NCI-H524 treated with DMSO at 0.1 percent for 48 hours (cell line): ENCODE measurements around the gene PARD3B.

Source experiments
- DNase-seq: peaks from one replicate; lab custom pipeline; 2025; lab: John Stamatoyannopoulos, UW

The PARD3B gene

DNA sequence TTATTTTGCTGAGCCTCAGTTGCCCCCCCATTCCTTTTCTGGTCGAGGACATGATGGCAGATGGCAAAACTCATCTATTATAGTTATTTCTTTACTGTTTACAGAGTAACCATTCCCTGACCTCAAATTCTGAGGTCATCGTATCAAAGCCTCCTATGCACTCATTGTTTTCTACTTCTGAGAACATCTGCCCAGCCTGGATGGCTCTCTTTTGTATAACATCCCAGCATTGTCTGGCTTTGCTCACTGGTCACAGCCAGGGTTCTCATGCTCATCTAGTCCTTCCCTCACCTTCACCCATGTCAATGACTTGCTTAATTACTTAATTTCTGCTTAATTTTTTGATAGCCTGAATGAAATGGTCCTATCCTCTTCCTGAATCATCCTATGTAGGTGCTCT is 472.1 kb downstream of the PARD3B start:
- DNase-seq, result no peak

DNA sequence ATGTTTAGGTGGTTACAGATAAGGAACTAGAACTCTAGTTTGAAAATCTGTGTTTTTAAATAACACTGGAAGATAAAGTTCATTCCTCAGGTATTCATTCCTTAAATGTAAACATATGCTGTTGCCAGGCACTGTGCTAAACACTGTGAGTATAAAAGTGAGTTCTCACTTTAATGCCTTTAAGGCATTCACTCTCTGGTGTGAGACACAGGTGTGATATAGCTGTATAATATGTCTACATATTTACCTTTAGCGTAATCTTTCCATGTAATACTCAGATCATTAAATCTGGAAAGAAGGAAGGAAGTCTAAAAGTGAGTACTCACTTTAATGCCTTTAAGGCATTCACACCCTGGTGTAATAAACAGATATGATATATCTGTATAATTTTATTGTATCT is 472.6 kb downstream of the PARD3B start:
- DNase-seq, result no peak

DNA sequence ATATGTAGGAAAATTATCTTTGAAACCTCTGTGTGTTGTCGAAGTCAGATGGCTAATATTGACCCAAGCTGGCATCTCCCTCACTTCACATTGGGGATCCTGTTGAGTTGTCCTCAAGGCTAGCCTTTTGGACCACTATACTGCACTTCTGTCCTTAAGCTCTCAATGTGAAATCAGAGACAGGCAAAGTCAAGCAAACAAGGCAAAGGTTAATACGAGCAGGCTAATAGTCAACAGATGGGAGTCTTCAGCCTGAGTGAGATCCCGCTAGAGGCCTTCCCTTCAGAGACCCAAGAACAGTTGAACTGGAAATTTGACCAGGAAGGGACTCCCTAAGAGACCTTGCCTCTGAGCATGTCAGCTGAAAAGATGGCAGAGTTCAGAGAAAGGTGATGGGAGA is 475.4 kb downstream of the PARD3B start:
- DNase-seq, result no peak

DNA sequence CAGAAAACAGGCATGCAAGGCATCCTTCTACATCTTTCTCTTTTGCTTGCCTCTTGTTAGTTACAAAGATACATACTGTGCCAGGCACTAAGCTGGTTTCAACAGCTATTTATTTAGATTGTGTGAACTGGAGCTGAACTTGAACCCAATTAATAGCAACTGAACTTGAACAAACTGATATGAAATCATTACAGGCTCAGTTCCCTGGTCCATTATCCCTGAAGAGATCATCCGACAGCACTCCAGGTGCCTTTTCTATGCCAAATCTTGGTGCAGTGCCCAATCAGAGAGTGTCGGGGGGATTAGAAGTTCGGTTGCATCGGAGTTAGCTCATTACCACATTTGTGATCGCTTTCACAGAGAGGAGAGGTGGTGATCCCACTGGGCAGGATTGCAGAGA is 477.6 kb downstream of the PARD3B start:
- peak; percentile 88 for DNase-seq

DNA sequence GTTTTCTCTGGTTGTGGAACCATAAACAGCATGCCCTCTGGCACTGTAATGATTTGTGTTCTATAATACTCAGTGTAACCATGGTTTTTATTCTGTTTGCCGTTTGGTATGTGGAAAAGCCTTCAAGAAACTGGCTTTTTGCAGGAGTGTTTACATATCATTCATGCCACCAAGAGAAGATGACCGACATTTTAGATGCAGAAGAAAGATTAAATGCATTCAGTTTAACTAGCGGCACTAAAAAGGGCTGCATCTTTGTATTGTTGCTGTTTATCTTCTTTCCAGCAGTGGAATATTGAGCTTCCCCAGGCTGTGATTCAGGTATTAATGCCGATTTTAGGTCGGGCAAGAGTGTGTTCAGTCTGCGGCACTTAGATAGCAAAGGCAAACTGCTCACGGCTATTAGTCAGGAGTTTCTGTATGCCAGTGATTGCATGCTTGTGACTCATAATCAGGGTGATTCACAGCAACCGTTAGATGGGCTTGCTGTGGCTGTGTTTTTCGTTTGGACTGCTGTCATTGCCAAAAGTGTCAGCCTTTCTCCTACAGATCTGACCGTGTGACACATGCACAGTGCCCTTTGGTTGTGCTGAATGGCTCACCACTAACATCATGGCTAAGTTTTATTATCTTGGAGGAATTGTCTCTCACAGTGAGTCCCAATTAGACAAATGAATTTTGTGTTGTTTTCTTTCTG is 479.7 kb downstream of the PARD3B start:
- DNase-seq, result no peak

DNA sequence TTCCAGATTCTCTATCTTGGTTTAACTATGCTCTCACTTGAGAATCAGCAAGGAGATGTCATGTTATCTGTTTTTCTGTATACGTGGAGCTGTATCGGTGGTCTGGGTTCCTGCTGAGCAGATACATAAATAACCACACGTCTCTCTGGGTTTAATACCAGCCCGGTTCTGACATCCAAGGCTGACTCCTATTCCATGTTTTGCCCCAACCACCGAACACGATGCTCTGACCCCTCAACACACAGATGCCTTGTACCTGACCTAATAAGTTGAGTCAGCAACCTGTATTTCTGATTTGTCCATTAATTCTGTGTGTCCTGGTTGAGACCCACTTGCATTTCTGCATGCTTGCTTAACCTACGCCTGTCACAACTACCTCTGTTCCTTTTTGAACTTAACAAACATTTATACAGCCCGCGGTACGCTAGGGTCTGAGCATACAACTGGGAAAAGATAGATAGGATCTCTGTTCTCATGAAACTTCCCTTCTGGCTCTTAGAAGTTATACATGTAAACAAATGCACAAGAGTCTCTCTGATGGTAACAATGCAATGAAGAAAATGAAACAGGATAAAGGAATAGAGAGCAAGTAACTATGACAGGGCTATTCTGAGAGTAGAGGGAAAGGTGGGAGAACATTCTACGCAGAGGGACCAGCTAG is 480.4 kb downstream of the PARD3B start:
- DNase-seq, result no peak

DNA sequence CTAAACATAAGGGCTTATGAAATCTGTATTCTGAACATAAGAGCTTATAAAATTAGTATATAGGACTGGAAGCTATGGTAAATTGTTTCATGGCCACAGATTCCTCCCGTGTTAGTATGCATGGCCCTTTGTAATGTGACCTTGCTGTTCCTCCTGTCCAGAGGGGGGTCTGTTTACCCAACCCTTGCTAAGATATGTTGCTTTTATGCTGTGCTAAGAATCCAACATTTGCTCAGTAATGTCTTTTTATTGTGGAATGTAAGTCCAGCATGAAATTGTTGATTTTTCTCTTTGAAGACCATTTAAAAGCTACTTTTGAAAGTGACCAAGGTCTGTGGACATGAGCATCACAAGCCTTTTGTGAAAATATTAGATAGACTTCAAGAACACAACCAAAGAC is 485.4 kb downstream of the PARD3B start:
- no peak for DNase-seq

DNA sequence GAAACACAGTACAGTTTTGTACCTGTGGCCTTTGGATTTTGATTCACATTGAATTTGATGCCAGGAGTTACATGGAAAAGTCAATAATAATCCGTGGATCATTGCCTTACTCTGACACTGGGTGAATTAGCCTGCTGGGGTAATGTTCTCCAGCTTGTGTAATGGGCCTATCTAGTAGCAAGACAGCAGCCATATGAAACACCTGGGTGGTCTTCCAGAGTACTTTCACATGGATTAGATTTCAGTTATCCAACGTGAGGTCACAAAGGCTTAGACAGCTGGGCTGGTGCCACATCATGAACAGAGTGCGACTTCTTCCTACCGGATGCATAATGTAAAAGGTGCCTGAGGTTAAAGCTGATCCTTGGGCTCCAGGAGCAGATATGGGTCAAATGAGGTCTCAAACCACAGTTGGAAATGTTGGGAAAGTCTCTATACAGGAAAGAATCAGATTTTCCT is 486.8 kb downstream of the PARD3B start:
- DNase-seq, result no peak

DNA sequence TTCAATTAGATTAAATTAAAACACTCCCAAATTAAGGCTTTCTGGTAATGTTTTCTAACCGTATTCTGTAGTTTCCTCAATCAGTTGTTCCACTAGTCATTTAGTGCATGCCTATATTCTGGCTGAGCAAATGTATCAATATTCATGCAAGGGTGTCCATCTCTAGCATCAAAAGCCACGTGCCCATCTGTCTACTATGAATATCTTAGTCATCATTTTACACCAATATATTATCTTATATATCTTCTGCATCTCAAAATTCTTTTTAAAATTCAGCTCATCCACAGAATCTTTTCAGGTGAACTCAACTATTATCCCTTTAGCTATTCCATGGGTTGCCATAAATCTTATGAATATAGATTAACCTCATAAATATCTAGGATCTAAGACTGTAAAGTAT is 488.2 kb downstream of the PARD3B start:
- no peak for DNase-seq

DNA sequence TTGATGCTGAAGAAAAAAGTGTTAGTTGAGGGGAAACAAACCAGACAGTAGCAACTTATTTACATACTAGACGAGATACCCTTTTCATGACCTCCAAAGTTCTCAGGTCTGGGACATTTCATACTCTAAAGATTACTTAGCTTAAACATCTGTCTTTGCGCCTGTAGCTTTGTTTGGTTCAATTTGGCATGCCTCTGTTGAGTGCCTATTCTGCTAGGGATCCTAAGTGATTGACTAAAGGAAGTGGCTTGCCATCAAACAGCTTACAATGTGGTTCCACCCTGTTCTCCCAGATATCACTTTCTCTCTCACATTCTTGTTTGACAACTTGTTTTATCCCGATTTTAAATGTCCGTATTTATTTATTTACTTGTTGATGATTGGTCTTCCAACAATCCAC is 488.8 kb downstream of the PARD3B start:
- DNase-seq, result no peak

DNA sequence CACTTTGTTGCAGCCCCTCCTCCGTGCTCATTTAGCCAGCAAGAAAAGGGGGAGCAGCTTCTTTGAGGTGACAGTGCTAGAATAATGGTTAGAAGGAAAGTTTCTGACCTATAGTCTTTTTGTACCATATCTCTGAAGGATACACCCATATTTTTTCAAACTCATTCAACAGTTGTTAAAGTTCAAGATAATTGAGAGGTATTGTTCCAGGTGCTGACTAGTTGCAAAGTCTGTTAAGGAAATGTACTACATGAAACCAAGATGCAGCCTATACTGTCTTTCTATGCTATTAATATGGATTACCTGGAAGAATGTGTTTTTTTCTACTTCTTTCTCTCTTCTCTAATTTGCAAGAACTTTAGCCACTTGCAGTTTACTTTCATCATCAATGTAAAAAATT is 495.0 kb downstream of the PARD3B start:
- no peak for DNase-seq

DNA sequence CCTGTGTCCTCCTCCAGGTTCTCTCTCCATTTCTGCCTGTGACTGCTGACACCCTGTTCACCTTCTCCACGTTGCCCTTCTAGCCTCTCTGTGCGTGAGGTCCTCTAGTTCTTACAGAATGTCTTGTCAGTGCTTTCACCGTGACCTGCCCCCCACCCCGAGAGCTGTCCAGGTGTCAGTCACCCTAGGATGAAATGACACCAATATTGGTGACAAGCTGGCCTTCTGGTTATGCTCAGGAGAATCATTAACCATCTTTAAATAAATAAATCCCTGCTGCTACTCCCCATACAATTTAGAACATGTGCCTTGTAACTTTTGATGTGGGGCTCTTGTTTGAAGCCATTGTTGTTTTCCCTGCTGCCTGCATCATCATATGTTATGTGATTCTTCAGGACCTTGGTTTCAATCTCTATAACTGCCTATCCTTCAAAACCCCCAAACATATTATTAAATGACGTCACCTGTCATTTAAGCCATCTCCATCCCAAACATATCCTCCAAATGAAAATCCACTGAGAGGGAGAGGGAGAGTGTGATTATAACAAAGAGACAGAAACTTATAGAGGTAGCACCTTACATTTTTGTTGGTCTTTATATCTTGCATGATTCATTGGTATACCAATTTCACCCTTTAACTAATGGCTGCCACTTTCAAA is 496.3 kb downstream of the PARD3B start:
- no peak for DNase-seq

DNA sequence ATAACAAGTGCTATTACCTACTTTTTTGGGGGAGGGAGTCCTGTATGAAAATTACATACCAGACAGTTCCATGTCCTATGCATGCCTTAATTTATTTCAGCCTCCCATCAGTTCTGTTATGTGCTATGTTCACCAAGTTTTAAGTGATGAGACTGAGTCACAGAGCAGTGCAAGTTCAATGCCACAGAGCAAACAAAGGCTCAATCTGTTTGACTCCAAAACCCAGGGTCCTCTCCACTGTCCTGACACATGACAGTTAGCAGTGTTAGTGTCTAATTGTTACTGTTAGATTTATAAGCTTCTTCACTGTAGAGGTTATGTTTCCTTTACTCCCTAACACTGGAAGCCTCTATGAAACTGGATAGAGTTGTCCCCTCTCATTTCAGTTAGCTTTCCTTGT is 498.0 kb downstream of the PARD3B start:
- no peak for DNase-seq

DNA sequence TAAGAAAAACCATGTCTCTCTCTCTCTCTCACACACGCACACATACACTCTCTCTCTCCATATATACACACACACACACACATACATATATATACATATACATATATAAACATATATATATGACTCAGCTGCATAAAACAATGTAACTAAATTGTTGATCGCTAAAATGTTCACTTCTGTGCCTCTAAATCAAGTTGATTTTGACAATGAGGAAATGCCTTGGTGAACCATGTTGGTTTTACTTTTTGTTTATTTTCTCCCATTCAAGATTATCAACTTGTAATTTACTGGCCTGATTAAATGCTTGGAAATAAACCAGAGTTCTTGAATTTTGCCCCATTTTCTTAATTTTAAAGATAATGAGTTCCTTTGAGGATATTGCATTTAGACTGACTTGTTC is 500.4 kb downstream of the PARD3B start:
- no peak for DNase-seq

DNA sequence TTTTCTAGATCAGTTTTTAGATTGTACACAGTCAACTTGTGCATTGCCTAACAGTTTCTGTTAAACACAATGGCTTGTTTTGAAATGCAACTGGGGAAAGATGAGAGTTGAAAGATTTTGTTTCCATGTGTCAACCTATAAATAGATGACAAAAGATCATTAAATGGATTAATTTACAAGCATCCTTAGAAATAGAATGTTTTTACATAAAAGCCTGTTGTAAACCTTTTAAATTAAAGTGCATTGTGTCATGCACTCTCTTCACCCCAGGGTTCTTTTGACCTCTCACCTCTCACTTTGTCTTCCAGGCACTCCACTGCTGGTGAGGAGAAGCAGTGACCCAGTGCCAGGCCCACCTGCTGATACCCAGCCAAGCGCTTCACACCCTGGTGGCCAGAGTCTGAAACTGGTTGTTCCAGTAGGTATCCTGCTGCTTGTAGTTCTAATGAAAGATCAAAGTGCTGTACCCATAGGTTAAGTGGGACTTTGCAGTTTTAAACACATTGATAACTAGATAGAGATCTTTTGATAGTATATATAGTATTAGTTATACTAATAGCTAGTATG is 502.1 kb downstream of the PARD3B start:
- DNase-seq, result no peak

DNA sequence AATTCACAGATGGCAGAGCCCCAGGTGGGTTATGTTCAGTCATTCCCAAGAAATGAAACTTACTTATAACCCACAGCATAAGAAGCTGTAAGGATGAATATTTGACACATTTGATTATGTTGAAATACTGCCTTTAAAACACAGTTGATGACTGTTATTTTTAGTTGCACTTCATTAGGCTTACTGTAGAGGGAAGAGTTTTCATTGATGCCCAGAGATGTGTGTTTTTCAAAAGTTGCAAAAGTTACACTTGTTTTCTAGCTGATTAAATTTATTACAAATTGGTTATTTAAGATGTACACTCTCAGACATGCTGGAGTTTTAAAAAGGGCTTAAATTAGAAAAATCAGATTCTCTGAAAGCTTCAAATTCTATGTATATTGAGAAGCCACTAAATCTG is 506.1 kb downstream of the PARD3B start:
- no peak for DNase-seq

DNA sequence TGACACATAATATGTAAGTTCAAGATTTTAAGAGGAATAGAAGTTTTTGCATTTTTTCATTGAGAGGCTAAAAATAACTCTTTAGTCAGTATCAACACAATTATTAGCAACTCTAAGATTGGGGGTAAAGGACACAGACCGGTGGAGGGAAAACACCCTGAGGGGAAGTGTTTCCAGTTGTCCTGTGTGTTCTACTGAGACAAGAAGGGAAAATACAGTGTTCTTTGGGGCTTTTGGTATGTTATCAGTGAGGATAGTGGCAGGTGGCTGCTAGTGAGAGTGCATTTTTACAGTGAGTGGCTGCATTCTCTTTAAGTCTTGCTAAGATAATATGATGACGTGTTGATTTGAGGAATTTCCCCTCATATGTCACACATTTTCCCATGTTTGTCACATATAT is 507.5 kb downstream of the PARD3B start:
- DNase-seq, result no peak

DNA sequence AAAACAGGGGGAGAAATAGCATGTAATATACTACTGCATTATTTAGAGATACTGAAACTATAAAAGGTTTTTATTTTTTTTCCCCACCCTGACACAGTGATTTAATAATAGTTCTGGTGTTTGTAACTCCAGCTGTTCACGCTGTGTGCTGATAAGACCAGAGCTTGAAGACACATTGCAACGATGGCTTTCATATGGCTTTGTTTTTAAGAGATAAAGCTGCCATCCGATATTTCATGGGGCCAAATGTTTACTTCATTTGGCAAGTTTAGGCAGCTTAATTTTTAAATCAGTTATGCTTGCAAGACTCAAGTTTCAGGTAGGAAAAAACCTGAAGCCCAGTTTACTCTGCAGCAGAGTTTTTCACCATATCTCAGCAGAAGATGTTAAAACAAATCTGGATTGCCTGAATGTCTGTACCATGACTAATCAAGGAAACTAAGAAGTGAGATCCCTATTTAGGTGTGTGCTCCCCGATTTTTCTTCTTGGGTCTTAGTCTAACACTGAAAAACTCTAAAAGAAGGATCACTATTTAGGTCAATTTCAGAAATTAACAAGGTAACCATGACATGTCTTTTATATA is 508.6 kb downstream of the PARD3B start:
- no peak for DNase-seq

DNA sequence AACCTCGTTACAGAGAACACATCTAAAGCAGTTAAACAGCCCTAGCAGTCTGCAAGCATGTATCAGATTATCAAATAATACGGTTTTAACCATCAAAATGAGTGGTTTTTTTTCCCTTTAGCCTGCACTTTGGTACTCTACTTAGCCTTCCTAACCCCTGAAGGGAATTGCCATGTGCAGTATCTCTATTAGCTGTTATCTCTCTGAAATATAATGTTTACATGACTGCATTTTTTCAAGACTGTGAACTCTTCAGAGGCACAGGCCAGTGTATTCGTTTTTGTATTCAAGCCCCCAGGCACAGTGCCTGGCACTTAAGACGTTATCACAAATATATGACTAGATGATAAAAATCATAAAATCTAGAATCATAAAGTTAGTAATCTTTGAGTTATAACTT is 509.5 kb downstream of the PARD3B start:
- no peak for DNase-seq

DNA sequence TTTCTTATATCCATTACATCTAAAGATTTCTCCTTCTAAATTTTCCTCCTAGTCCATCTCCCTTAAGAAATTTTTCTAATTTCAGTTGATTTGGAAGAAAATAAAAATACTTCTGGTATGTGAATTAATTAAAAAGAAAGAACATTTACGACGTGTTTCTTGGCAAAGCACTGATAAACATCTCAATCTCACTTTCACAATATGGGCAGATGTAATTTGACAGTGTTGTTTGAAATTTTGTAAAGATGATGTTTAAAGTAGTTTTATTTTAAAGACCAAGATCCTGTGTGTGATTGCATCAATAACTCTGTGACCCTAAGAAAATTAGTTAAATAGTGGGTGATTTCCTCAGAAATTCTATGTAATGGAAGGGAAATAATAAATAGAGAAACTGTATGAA is 510.0 kb downstream of the PARD3B start:
- no peak for DNase-seq

DNA sequence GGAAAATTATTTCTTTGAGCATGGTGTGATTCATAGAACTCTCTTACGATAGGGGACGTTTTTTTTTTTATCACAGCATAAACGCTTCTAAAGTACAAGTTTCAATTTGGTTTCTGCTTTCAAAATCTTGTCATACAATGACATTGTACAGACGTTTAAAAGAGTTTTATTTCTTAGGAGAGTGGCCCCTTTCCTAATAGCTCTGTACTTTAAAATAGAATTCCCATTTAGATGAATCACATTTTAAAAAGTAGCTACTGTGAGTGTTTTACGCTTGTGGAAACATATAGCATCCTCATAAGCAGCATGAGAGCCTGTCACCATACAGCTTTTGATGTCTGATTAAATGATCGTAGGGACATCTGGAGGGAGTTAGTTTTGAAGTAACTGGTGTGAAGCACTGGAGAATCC is 510.9 kb downstream of the PARD3B start:
- DNase-seq, result no peak

DNA sequence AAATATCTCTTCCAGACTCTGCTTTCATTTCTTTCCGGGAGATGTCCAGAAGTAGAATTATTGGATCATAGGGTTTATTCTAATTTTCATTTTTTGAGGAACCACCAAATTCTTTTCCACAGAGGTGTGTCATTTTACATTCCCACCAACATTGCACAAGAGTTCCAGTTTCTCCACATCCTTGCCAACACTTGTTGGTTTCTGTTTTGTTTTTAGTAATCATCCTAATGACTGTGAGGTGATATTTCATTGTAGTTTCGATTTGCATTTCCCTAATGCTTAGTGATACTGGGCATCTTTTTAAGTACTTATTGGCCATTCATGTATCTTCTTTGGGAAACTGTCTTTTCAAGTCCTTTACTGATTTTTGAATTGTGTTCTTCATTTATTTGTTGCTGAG is 513.1 kb downstream of the PARD3B start:
- DNase-seq, result no peak

DNA sequence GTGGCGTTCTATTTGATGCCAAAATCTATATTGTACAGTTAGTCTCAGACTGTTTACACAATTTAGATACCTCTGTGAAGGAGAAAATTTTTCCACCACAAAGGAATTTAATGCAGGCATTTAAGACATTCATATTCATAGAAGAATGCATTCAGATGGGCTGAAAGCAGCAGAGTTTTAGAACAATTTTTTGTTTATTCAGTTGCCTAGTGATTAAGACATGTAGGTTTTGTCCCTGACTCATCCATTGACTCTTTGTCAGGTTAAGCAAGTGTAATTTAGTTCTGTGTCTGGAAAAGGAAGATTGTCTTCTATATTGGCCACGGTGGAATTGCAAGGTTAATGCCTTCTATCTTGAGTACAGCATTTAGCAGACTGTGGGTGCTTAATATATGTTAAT is 515.0 kb downstream of the PARD3B start:
- no peak for DNase-seq
